Middle frontal gyrus (tissue), 1 donor: Measurements from ENCODE around the gene FLG2.
"Not testable (repeated sequence)": the region's sequence is repeated elsewhere in the genome, so short reads cannot be mapped to it uniquely, and the experiment has no call there.

ENCODE experiments used
- DNase-seq: peaks from one replicate; pipeline ENCODE4 v3.0.0-alpha.2; 2015; ENCODE audit warnings: low spot score; ENCODE audit errors: extremely low spot score

The FLG2 gene

DNA sequence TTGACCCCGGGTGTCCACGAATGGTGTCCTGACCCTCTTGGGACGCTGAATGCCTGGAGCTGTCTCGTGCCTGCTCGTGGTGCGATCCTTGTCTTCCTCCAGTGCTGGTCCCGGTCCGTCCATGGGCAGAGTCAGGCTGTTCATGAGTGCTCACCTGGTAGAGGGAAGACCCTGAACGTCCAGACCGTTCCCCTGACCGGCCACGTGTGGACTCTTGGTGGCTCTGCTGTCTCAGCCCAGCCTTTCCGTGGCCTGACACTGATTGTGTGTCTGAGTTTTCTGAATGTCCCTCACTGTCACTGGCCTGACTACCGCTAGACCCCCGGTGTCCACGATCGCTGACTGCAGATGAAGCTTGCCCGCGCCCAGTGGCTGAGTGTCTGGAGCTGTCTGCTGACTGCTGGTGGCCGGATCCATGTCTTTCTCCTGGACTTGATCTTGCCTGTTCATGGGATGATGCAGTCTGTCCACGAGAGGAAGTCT, 46.4 kb downstream of the FLG2 start:
- DNase-seq: no peak

DNA sequence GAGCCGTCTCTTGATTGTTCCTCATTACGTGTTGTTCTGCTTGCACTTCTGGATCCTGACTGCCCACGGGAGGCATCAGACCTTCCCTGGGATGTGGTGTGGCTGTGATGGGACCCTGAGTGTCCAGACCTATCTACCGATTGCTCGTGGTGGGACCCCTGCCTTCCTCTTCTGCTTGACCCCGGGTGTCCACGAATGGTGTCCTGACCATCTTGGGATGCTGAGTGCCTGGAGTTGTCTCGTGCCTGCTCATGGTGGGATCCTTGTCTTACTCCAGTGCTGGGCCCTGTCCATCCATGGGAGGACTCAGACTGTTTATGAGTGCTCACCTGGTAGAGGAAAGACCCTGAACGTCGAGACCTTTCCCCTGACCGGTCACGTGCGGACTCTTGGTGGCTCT, 47.6 kb downstream of the FLG2 start:
- DNase-seq: not testable (repeated sequence)

DNA sequence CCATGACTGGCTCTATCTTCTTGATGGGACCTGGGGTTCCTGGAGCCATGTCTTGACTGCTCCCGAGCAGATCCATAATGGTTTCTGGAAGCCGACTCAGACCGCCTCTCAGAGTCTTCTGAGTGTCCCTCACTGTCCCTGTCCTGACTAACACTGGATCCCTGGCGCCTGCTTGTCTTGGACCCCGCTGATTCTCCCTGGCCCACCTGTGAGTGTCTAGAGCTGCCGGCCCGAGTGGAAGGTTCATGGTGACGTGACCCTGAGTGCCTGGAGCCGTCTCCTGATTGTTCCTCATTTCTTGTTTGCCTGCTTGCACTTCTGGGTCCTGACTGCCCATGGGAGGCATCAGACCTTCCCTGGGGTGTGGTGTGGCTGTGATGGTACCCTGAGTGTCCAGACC, 49.9 kb downstream of the FLG2 start:
- DNase-seq: no peak

DNA sequence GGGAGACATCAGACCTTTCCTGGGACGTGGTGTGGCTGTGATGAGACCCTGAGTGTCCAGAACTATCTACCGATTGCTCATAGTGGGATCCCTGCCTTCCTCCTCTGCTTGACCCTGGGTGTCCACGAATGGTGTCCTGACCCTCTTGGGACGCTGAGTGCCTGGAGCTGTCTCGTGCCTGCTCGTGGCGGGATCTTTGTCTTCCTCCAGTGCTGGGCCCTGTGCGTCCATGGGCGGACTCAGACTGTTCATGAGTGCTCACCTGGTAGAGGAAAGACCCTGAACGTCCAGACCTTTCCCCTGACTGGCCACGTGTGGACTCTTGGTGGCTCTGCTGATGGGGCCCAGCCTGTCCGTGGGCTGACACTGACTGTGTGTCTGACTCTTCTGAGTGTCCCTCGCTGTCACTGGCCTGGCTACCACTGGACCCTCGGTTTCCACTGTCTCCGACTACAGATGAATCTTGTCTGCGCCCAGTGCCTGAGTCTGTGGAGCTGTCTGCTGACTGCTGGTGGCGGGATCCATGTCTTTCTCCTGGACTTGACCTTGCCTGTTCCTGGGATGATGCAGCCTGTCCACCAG, 50.4 kb downstream of the FLG2 start:
- DNase-seq: not testable (repeated sequence)

DNA sequence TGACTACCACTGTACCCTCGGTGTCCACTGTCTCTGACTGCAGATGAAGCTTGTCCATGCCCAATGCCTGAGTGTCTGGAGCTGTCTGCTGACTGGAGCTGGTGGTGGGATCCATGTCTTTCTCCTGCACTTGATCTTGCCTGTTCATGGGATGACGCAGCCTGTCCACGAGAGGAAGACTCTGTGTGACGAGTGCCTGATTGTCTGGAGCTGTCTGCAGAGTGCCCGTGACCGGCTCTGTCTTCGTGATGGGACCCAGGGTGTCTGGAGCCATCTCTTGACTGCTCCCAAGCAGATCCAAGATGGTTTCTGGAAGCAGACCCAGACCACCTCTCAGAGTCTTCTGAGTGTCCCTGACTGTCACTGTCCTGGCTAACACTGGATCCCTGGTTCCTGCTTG, 51.0 kb downstream of the FLG2 start:
- DNase-seq: not testable (repeated sequence)

DNA sequence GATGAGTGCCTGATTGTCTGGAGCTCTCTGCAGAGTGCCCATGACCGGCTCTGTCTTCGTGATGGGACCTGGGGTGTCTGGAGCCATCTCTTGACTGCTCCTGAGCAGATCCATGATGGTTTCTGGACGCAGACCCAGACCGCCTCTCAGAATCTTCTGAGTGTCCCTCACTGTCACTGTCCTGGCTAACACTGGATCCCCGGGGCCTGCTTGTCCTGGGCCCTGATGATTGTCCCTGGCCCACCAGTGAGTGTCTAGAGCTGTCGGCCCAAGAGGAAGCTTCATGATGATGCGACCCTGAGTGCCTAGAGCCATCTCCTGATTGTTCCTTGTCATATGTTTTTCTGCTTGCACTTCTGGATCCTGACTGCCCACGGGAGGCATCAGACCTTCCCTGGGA, 51.8 kb downstream of the FLG2 start:
- DNase-seq: not testable (repeated sequence)

DNA sequence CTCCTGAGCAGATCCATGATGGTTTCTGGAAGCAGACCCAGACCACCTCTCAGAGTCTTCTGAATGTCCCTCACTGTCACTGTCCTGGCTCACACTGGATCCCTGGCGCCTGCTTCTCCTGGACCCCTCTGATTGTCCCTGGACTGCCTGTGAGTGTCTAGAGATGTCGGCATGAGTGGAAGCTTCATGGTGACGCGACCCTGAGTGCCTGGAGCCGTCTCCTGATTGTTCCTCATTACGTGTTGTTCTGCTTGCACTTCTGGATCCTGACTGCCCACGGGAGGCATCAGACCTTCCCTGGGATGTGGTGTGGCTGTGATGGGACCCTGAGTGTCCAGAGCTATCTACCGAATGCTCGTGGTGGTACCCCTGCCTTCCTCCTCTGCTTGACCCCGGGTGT, 53.7 kb downstream of the FLG2 start:
- not testable (repeated sequence) for DNase-seq

DNA sequence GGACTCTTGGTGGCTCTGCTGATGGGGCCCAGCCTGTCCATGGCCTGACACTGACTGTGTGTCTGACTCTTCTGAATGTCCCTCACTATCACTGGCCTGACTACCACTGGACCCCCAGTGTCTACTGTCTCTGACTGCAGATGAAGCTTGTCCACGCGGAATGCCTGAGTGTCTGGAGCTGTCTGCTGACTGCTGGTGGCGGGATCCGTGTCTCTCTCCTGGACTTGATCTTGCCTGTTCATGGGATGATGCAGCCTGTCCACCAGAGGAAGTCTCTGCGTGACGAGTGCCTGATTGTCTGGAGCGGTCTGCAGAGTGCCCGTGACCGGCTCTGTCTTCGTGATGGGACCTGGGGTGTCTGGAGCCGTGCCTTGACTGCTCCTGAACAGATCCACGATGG, 55.0 kb downstream of the FLG2 start:
- not testable (repeated sequence) for DNase-seq

DNA sequence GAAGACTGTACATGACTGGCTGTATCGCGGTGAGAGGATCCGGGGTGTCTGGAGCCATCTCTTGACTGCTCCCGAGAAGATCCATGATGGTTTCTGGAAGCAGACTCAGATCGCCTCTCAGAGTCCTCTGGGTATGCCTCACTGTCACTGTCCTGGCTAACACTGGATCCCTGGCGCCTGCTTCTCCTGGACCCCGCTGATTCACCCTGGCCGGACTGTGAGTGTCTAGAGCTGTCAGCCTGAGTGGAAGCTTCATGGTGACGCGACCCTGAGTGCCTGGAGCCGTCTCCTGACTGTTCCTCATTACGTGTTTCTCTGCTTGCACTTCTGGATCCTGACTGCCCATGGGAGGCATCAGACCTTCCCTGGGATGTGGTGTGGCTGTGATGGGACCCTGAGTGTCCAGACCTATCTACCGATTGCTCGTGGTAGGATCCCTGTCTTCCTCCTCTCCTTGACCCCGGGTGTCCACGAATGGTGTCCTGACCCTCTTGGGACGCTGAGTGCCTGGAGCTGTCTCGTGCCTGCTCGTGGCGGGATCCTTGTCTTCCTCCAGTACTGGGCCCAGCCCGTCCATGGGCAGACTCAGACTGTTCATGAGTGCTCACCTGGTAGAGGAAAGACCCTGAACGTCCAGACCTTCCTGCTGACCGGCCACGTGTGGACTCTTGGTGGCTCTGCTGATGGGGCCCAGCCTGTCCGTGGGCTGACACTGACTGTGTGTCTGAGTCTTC, 56.5 kb downstream of the FLG2 start:
- not testable (repeated sequence) for DNase-seq
